WTC11 (cell line): ENCODE results near the gene ITPR2. TPM values are rescaled to one million over a fixed set of nuclear protein-coding genes. Genes with fewer than 3 reads are reported as not detected.

Experiments
- ATAC-seq: fragments of 200-7000 bp; cut with Tn5 transposase; 2 replicates; pipeline ENCODE4 v1.10.0; 2021; ENCODE audit warnings: mild to moderate bottlenecking, moderate library complexity
- CTCF ChIA-PET: fragments of 300-600 bp; sonication (Branson Sonifier 250); formaldehyde crosslinking; loops from one replicate; lab custom pipeline; 2021; ENCODE audit warnings: antibody characterized with exemption; lab: Charles Lee
- POLR2A ChIA-PET: fragments of 350-600 bp; sonication (Branson Sonifier 250); formaldehyde crosslinking; loops from one replicate; lab custom pipeline; 2021; ENCODE audit warnings: antibody characterized with exemption; lab: Charles Lee
- DNase-seq: peaks from one replicate; pipeline ENCODE4 v3.0.0; 2021; ENCODE audit warnings: low spot score
- H3K27ac Mint-ChIP-seq: 2 replicates; pipeline ENCODE4 v1.8.0; 2021; ENCODE audit warnings: mixed read lengths
- H3K27me3 Mint-ChIP-seq: 2 replicates; pipeline ENCODE4 v1.8.0; 2021; ENCODE audit warnings: low read depth, mild to moderate bottlenecking, moderate library complexity, mixed read lengths
- H3K36me3 Mint-ChIP-seq: 2 replicates; pipeline ENCODE4 v1.8.0; 2021; ENCODE audit warnings: mixed read lengths
- H3K4me1 Mint-ChIP-seq: 2 replicates; pipeline ENCODE4 v1.8.0; 2022; ENCODE audit warnings: mixed read lengths
- H3K4me3 Mint-ChIP-seq: 2 replicates; pipeline ENCODE4 v1.8.0; 2021; ENCODE audit warnings: mild to moderate bottlenecking, moderate library complexity, mixed read lengths
- H3K9me3 Mint-ChIP-seq: 2 replicates; pipeline ENCODE4 v1.8.0; 2021; ENCODE audit warnings: mixed read lengths
- GRHL2 ChIP-seq: fragments of 250-450 bp; sonication (Bioruptor Pico); IDR thresholded peaks from 2 replicates; pipeline ENCODE4 v1.8.0; 2022; ENCODE audit warnings: mild to moderate bottlenecking, moderate library complexity; ENCODE audit not compliant: insufficient replicate concordance, severe bottlenecking
- NR3C1 ChIP-seq: sonication (generic); formaldehyde crosslinking; conservative IDR thresholded peaks from 2 replicates; pipeline ENCODE4 v1.8.1; 2023; ENCODE audit warnings: low read depth, mild to moderate bottlenecking, missing genetic modification reagents
- SP1 ChIP-seq: sonication (generic); formaldehyde crosslinking; conservative IDR thresholded peaks from 2 replicates; pipeline ENCODE4 v1.8.1; 2022; ENCODE audit warnings: missing genetic modification reagents
- ZNF232 ChIP-seq: sonication (generic); formaldehyde crosslinking; IDR thresholded peaks from 2 replicates; pipeline ENCODE4 v1.8.0; 2022; ENCODE audit warnings: mild to moderate bottlenecking, missing genetic modification reagents
- ZNF263 ChIP-seq: sonication (generic); formaldehyde crosslinking; IDR thresholded peaks from 2 replicates; pipeline ENCODE4 v1.8.1; 2022; ENCODE audit warnings: low read depth, mild to moderate bottlenecking, moderate library complexity, missing genetic modification reagents
- ZNF317 ChIP-seq: sonication (generic); formaldehyde crosslinking; IDR thresholded peaks from 2 replicates; pipeline ENCODE4 v1.8.1; 2023; ENCODE audit warnings: low read depth, mild to moderate bottlenecking, moderate library complexity, missing genetic modification reagents, borderline replicate concordance
- ZNF512 ChIP-seq: sonication (generic); formaldehyde crosslinking; IDR thresholded peaks from 2 replicates; pipeline ENCODE4 v1.8.1; 2022; ENCODE audit warnings: missing genetic modification reagents, borderline replicate concordance
- total RNA-seq: library from RNA; stranded (reverse); gene quantifications from 3 replicates; pipeline ENCODE4 v1.2.3, GENCODE V29; 2021
- TF ChIP-seq, protein P1 (sequence below): sonication (generic); formaldehyde crosslinking; IDR thresholded peaks from 2 replicates; pipeline ENCODE4 v1.8.0; 2023; ENCODE audit warnings: mild to moderate bottlenecking, missing genetic modification reagents
- TF ChIP-seq, protein P2 (sequence below): fragments of 250-450 bp; sonication (Bioruptor Pico); IDR thresholded peaks from 2 replicates; pipeline ENCODE4 v2.1.2; 2022; ENCODE audit warnings: mild to moderate bottlenecking, moderate library complexity
- TF ChIP-seq, protein P3 (sequence below): sonication (generic); formaldehyde crosslinking; IDR thresholded peaks from 2 replicates; pipeline ENCODE4 v1.8.1; 2023; ENCODE audit warnings: mild to moderate bottlenecking, missing genetic modification reagents
- TF ChIP-seq, protein P4 (sequence below): sonication (generic); formaldehyde crosslinking; IDR thresholded peaks from 2 replicates; pipeline ENCODE4 v1.8.0; 2023; ENCODE audit warnings: missing genetic modification reagents

ITPR2 gene
- total RNA-seq, 1 experiment from 2014 or later: 50.7 TPM

DNA sequence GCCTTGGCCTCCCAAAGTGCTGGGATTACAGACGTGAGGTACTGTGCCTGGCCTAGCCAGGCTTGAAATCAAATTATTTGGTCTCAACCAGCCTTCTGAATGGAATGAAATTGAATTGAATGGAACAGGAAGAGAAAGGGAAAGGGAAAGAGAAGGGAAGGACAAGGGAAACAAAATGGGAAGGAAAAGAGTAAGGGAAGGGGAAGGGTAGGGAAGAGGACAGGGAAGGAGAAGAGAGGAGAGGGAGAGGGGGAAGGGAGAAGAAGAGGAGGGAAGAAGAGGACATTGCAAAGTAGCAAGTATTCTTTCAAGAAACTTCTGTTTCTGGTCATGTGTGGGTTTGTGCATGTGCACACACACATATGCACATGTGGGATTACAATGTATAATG, 97.8 kb downstream of the ITPR2 start (continued):
- TF ChIP-seq, protein P1, sequence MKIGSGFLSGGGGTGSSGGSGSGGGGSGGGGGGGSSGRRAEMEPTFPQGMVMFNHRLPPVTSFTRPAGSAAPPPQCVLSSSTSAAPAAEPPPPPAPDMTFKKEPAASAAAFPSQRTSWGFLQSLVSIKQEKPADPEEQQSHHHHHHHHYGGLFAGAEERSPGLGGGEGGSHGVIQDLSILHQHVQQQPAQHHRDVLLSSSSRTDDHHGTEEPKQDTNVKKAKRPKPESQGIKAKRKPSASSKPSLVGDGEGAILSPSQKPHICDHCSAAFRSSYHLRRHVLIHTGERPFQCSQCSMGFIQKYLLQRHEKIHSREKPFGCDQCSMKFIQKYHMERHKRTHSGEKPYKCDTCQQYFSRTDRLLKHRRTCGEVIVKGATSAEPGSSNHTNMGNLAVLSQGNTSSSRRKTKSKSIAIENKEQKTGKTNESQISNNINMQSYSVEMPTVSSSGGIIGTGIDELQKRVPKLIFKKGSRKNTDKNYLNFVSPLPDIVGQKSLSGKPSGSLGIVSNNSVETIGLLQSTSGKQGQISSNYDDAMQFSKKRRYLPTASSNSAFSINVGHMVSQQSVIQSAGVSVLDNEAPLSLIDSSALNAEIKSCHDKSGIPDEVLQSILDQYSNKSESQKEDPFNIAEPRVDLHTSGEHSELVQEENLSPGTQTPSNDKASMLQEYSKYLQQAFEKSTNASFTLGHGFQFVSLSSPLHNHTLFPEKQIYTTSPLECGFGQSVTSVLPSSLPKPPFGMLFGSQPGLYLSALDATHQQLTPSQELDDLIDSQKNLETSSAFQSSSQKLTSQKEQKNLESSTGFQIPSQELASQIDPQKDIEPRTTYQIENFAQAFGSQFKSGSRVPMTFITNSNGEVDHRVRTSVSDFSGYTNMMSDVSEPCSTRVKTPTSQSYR (CRISPR knock-in tag): no peak
- TF ChIP-seq, all 79 proteins: peak for 0

DNA sequence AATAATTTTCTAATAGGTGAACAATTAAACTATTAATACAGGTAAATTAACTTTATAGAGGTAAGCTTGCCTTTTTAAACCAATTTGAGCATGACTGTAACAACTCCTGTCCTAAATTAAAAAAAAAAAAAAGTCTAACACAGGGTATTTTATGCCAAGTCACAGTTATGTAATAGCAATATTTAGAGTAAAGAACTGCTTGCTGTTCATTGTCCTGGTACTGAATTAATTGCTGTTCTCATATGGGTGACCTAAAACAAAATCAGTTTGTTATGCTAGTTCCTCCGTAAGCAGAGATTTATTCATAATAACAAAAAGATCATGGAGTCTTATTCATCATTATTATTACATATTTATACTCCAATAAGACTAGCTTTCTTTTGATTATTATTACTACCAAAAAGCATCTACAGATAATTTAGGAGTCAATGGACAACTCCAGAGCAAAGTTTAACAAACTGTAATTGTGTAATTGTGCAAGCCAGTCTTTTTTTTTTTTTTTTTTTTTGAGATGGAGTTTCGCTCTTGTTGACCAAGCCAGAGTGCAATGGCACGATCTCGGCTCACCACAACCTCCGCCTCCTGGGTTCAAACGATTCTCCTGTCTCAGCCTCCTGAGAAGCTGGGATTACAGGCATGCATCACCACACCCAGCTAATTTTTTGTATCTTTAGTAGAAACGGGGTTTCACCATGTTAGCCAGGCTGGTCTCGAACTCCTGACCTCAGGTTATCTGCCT, 98.3 kb downstream of the ITPR2 start:
- TF ChIP-seq ZNF232: no peak
- Mint-ChIP-seq H3K9me3 (peaks cover 16% of the 10 kb centered on the region), H3K4me3 (no peak overlapping the region), H3K4me1 (0 out of 2 replicates have a peak, but pooled peaks cover 2% of the 10 kb centered on the region), H3K27me3 (no peaks in the 10 kb centered on the region), H3K36me3 (peaks cover 17% of the 10 kb centered on the region), H3K27ac (no peak overlapping the region)
- DNase-seq: no peak
- POLR2A ChIA-PET: interaction anchor here (0.7 kb wide), 2 partner anchors 299 to 368 kb away, joined by 4 to 8 read pairs; no protein-coding TSS in a partner anchor
- ATAC-seq: no peak
- CTCF ChIA-PET: no interaction called here

DNA sequence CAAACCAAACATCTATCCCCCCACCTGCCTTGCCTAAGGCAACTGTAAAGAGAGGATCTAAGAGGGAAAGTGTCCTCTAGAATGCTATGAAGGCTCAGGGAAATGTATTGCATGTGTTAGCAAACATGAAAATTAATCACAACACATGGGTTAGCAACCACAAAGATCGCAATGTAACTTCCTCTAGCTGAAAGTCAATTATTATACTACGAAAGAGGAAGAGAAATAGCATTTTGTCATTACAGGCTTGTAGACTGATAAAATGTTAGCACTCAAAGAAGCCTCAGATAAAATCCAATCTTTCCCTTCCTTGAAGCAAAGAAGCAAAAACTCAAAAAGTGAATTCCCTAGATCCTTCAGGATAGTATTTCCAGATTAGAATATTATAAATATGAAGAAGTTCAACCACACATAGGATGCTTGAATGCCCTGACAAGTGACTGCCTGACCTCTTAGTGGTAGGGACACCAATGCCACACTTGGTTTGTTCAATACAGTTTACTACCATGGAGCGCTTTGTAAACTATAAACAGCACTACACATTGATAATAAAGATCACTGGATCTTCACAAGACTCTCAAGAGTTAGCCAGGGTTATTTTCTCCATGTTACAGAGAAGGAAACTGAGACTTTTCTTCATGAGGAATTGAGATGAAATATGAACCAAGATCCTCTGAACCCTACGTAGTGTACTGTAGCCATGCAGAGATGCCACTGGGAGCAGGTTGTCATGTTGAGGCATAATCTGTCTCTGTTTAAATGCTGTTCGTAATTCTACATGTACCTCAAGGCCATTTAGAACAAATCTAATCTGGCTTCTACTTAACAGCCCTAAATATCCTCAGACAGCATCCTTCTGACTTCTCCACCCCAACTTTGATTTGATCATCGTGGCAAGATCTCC, 100.7 kb downstream of the ITPR2 start:
- CTCF ChIA-PET: no interaction called here

More for the DNA sequence above, 100.7 kb downstream of the ITPR2 start:
- H3K27ac Mint-ChIP-seq: no peak overlapping the region
- H3K4me3 Mint-ChIP-seq: no peak overlapping the region
- POLR2A ChIA-PET: no interaction called here
- H3K36me3 Mint-ChIP-seq: no peaks in the 10 kb centered on the region
- ATAC-seq: no peak
- no peak for DNase-seq
- TF ChIP-seq, protein P2, sequence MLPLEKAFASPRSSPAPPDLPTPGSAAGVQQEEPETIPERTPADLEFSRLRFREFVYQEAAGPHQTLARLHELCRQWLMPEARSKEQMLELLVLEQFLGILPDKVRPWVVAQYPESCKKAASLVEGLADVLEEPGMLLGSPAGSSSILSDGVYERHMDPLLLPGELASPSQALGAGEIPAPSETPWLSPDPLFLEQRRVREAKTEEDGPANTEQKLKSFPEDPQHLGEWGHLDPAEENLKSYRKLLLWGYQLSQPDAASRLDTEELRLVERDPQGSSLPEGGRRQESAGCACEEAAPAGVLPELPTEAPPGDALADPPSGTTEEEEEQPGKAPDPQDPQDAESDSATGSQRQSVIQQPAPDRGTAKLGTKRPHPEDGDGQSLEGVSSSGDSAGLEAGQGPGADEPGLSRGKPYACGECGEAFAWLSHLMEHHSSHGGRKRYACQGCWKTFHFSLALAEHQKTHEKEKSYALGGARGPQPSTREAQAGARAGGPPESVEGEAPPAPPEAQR (CRISPR knock-in tag): no peak
- TF ChIP-seq GRHL2 (CRISPR knock-in tag) (no peak), SP1 (no peak), NR3C1 (CRISPR knock-in tag) (no peak), ZNF317 (CRISPR knock-in tag) (no peak), ZNF263 (CRISPR knock-in tag) (no peak), ZNF512 (CRISPR knock-in tag) (no peak)
- TF ChIP-seq, protein P3, sequence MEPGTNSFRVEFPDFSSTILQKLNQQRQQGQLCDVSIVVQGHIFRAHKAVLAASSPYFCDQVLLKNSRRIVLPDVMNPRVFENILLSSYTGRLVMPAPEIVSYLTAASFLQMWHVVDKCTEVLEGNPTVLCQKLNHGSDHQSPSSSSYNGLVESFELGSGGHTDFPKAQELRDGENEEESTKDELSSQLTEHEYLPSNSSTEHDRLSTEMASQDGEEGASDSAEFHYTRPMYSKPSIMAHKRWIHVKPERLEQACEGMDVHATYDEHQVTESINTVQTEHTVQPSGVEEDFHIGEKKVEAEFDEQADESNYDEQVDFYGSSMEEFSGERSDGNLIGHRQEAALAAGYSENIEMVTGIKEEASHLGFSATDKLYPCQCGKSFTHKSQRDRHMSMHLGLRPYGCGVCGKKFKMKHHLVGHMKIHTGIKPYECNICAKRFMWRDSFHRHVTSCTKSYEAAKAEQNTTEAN (CRISPR knock-in tag): no peak
- TF ChIP-seq, protein P4, sequence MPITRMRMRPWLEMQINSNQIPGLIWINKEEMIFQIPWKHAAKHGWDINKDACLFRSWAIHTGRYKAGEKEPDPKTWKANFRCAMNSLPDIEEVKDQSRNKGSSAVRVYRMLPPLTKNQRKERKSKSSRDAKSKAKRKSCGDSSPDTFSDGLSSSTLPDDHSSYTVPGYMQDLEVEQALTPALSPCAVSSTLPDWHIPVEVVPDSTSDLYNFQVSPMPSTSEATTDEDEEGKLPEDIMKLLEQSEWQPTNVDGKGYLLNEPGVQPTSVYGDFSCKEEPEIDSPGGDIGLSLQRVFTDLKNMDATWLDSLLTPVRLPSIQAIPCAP (CRISPR knock-in tag): no peak
- no peaks in the 10 kb centered on the region for H3K27me3 Mint-ChIP-seq
- H3K4me1 Mint-ChIP-seq: peaks cover 20% of the 10 kb centered on the region
- no peaks in the 10 kb centered on the region for H3K9me3 Mint-ChIP-seq
